GM12878 (cell line): ENCODE measurements around the gene DENND1A.

Experiments
- EP300 ChIP-seq, 2 experiments: fragments of 150-350 bp in 1 of 2; IDR thresholded peaks; 2 replicates each; pipeline ENCODE4 v1.6.1; 2011 to 2012; ENCODE audit warnings: low read depth in 2 of 2, low read length in 2 of 2, borderline replicate concordance in 1 of 2, improper control_type of control experiment in 1 of 2, inconsistent platforms in 1 of 2; ENCODE audit not compliant: control insufficient read depth in 1 of 2
- EZH2 ChIP-seq: IDR thresholded peaks from 2 replicates; pipeline ENCODE4 v1.6.1; 2012; ENCODE audit warnings: low read depth, mild to moderate bottlenecking, control low read depth, inconsistent platforms, low read length, borderline replicate concordance; ENCODE audit not compliant: control insufficient read depth
- IRF5 ChIP-seq: fragments of 450-650 bp; IDR thresholded peaks from 2 replicates; pipeline ENCODE4 v1.6.1; 2017; ENCODE audit warnings: borderline replicate concordance
- MLLT1 ChIP-seq: fragments of 450-650 bp; IDR thresholded peaks from 2 replicates; pipeline ENCODE4 v1.6.1; 2016; ENCODE audit warnings: mild to moderate bottlenecking
- POLR2A ChIP-seq: IDR thresholded peaks from 2 replicates; pipeline ENCODE4 v1.6.1; 2011; ENCODE audit warnings: low read depth, mild to moderate bottlenecking, low read length
- SIX5 ChIP-seq: IDR thresholded peaks from 2 replicates; pipeline ENCODE4 v1.6.1; 2011; ENCODE audit warnings: mild to moderate bottlenecking, low read depth, low read length, moderate library complexity; ENCODE audit not compliant: severe bottlenecking
- SRF ChIP-seq, 2 experiments: IDR thresholded peaks; 2 replicates each; pipeline ENCODE4 v1.6.1; 2011; ENCODE audit warnings: low read depth in 2 of 2, low read length in 2 of 2, mild to moderate bottlenecking in 1 of 2, moderate library complexity in 1 of 2

- TF ChIP-seq POLR2A = no peak
- no peak for TF ChIP-seq EZH2
- TF ChIP-seq EP300 (IDR thresholded peaks at IDR 0.05; ENCODE audit: borderline replicate concordance in 1 of 2, control insufficient read depth in 1 of 2, low read depth in 2 of 2, low read length in 2 of 2) = no peak
- no peak for TF ChIP-seq MLLT1
- TF ChIP-seq SIX5 = no peak
- TF ChIP-seq SRF (IDR thresholded peaks at IDR 0.05; ENCODE audit: low read depth in 2 of 2, low read length in 2 of 2) = no peak
- TF ChIP-seq IRF5 = no peak
These were observed 4.1 kb downstream of the DENND1A start for GRCh38 chr9:123925819-123926218.
